ENCODE measurements around the gene ENC1. TPM values are rescaled to one million over a fixed set of nuclear protein-coding genes. Genes with fewer than 3 reads are reported as not detected.

The ENC1 gene
- total RNA-seq, 1 experiment from 2014 or later, result 51.5 TPM

DNA sequence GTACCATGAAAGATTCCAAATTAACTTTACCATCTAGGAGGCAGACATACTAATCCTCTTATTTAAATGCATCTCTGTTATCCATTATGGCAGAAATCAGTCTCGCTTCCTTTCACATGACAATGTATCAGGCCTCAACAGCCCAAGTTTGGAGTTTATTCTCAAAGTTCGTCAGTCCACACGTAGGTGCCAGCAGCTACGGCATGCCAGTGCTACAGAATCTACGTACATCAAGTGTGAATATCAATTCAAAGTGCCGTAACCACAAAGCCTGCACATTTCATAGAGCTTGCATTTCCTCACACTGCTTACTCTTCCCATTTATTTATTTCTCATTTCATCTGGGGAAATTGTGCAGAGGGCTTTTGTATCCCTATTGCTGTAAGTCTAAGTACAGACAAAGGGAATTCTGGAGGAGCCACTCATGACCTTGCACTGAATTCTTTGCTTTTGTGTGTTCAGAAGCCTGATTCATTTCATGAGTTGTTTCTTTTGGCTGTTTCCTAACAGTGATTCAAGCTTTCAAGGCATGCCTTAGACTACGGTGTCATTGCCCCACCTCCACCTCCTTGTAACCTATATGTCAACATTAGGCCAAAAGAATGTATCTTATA lies 10.0 kb downstream of the ENC1 start:
- no peaks in the 10 kb centered on the region for H3K27me3 ChIP-seq (ENCODE audit: control insufficient read depth, insufficient read depth, low read length)
- no peaks in the 10 kb centered on the region for H3K36me3 ChIP-seq (replicated peaks; ENCODE audit: control insufficient read depth, insufficient read depth, low read length)
- DNase-seq, result no peak
- H3K4me3 ChIP-seq (ENCODE audit: insufficient read depth, low read depth, low read length), result no peak overlapping the region

GRCh38 chr5:74629326-74629725 lies 11.2 kb downstream of the ENC1 start:
- Histone ChIP-seq H3K4me3 (ENCODE audit: insufficient read depth, low read depth, low read length) (no peak overlapping the region), H3K36me3 (replicated peaks; ENCODE audit: control insufficient read depth, insufficient read depth, low read length) (no peaks in the 10 kb centered on the region), H3K27me3 (ENCODE audit: control insufficient read depth, insufficient read depth, low read length) (no peaks in the 10 kb centered on the region)
- DNase-seq, result no peak

DNA sequence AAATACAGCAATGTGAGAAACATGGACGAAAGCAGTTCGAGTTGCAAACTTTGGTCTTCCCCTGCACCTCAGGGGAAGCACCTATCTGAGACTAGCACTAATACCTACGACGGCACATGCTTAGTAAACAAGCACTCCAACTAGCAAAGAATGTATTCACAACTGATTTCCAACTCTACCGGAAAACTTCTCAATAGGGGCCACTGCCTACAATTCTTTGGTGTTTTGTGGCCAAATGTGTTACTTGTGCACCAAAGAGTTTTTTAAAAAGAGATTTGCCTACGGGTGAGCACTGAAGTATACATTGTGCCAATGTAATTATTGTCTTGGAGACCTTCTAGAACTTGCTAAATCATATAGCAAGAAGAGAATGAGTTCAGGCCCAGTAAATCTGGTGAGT lies 12.2 kb downstream of the ENC1 start:
- Histone ChIP-seq H3K27me3 (ENCODE audit: control insufficient read depth, insufficient read depth, low read length) (no peaks in the 10 kb centered on the region), H3K4me3 (ENCODE audit: insufficient read depth, low read depth, low read length) (no peak overlapping the region), H3K36me3 (replicated peaks; ENCODE audit: control insufficient read depth, insufficient read depth, low read length) (no peaks in the 10 kb centered on the region)
- no peak for DNase-seq

DNA sequence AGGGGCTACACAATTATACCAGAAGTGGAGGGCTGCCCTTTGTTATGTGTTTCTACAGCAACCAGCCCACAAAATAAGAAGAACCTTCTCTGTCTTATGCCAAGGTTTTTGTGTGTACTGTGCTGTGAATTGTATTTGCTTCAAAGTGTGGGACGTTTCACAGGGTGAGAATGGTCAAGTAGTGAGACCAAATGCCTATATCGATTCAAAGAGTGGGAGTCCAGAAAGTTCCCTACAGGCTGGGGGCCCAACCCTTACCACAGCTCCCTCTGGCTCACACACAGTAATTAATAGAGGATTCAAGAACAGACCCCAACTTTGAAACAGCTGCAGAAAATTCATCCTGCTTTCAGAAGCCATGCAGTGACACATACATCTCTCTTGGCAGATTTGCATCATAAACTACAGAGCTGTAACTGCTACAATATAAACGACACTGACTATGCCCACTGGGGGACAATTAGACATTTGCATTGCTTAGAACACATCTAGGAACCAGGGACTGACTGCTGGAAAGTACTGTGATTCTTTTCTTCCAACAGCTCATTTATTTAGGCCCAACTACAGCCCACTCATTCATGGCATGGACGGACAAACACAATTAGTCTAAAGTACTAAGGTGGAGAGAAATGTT lies 12.8 kb downstream of the ENC1 start:
- DNase-seq, result no peak
- no peak overlapping the region for H3K4me3 ChIP-seq (ENCODE audit: insufficient read depth, low read depth, low read length)
- H3K27me3 ChIP-seq (ENCODE audit: control insufficient read depth, insufficient read depth, low read length), result no peaks in the 10 kb centered on the region
- no peaks in the 10 kb centered on the region for H3K36me3 ChIP-seq (replicated peaks; ENCODE audit: control insufficient read depth, insufficient read depth, low read length)

DNA sequence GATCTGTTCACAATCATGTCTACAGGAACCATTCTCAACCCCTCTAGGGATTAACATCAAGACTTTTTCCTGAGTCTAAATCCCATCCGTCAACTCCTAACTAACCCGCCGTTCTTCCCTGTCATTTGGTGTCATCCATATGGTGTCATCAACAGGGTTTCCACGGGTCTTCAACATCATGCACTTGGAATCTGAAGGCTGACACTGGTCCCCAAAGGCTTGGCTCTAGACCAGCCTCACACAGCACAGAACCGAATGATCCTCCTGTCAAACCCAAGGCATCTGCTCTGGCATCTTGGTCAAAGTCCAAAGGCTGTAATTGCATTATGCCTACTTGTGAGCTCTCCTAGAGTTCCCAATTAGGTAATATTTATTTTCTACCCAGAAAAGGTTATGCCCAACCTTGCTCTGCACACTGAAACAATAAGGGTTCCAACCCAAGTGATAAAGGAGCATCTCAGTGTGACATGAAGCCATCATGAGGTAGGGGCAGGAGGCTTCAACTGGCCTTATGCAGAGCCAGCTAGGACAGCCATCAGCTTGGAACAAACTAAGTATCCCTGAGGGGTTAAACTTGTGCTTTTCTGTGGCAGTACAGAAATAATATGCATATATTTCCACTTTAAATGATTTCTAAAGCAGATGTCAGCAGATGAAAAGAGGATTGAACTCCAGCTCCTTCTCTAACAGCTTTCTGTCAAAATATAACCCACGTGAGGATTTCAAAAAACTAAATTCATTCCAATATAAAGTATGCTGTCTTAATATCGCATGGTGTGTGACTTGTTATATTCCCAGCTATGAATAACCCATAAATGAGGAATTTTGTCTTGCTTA lies 13.9 kb downstream of the ENC1 start:
- H3K27me3 ChIP-seq (ENCODE audit: control insufficient read depth, insufficient read depth, low read length), result no peaks in the 10 kb centered on the region
- DNase-seq, result no peak
- no peaks in the 10 kb centered on the region for H3K36me3 ChIP-seq (replicated peaks; ENCODE audit: control insufficient read depth, insufficient read depth, low read length)

DNA sequence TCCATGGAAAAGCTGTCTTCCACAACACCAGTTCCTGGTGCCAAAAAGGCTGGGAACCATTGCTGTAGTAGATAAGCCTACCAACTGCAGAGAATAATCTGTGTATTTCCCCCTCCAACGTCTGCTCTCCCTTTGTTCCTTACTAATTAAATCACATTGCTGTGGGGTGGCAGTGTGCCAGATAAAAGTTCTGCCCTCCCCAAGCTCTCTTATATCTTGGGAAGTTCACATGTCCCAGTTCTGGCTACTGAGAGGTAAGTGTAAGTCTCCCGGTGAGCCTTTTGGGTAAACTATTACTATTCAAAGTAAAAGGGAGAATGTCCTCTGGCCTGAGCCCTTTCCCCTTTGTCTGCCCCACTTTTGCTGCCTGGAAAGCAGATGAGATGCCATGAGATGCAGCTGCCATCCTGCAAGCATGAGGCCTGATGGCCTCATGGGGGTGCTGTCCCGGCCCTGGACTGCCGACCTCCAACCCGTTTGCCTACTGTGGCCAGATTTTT lies 14.7 kb downstream of the ENC1 start:
- Histone ChIP-seq H3K36me3 (replicated peaks; ENCODE audit: control insufficient read depth, insufficient read depth, low read length) (no peaks in the 10 kb centered on the region), H3K4me3 (ENCODE audit: insufficient read depth, low read depth, low read length) (no peak overlapping the region), H3K27me3 (ENCODE audit: control insufficient read depth, insufficient read depth, low read length) (no peaks in the 10 kb centered on the region; the same call in 1 of the 2 replicates)
- peak; percentile 61 for DNase-seq

More for the DNA sequence above, 13.9 kb downstream of the ENC1 start:
- no peak overlapping the region for H3K4me3 ChIP-seq (ENCODE audit: insufficient read depth, low read depth, low read length)

DNA sequence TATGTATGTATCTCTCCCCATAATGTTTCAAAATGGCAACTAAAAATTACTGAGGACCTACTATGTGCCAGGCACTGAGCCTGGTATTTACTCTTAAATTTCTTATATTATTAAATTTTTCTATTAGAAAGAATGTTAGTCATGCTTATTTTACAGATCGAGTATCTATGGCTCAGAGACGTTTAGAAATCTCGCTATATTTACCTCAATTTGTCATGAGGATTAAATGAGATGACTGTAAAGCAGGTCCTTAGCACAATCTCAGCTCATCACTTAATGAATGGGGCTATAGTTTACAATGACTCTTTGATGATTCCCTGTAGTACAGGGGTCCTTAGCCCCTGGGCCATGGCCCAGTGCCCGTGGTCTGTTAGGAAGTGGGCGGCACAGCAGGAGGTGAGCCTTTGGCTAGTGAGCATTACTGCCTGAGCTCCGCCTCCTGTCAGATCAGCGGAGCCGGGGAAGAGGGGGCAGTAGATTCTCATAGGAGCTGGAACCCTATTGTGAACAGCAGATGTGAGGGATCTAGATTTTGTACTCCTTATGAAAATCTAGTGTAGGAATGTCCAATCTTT lies 15.5 kb downstream of the ENC1 start:
- Histone ChIP-seq H3K27me3 (ENCODE audit: control insufficient read depth, insufficient read depth, low read length) (no peaks in the 10 kb centered on the region; the same call in 1 of the 2 replicates), H3K36me3 (replicated peaks; ENCODE audit: control insufficient read depth, insufficient read depth, low read length) (no peaks in the 10 kb centered on the region), H3K4me3 (ENCODE audit: insufficient read depth, low read depth, low read length) (no peak overlapping the region)
- DNase-seq, result no peak

GRCh38 chr5:74624501-74624900 lies 16.0 kb downstream of the ENC1 start:
- H3K27me3 ChIP-seq (ENCODE audit: control insufficient read depth, insufficient read depth, low read length), result no peaks in the 10 kb centered on the region; the same call in 1 of the 2 replicates
- no peak for DNase-seq
- no peak overlapping the region for H3K4me3 ChIP-seq (ENCODE audit: insufficient read depth, low read depth, low read length)
- H3K36me3 ChIP-seq (replicated peaks; ENCODE audit: control insufficient read depth, insufficient read depth, low read length), result no peaks in the 10 kb centered on the region

GRCh38 chr5:74623748-74624408 lies 16.6 kb downstream of the ENC1 start:
- DNase-seq, result no peak
- no peaks in the 10 kb centered on the region; the same call in 1 of the 2 replicates for H3K27me3 ChIP-seq (ENCODE audit: control insufficient read depth, insufficient read depth, low read length)
- H3K4me3 ChIP-seq (ENCODE audit: insufficient read depth, low read depth, low read length), result no peak overlapping the region
- no peaks in the 10 kb centered on the region for H3K36me3 ChIP-seq (replicated peaks; ENCODE audit: control insufficient read depth, insufficient read depth, low read length)

DNA sequence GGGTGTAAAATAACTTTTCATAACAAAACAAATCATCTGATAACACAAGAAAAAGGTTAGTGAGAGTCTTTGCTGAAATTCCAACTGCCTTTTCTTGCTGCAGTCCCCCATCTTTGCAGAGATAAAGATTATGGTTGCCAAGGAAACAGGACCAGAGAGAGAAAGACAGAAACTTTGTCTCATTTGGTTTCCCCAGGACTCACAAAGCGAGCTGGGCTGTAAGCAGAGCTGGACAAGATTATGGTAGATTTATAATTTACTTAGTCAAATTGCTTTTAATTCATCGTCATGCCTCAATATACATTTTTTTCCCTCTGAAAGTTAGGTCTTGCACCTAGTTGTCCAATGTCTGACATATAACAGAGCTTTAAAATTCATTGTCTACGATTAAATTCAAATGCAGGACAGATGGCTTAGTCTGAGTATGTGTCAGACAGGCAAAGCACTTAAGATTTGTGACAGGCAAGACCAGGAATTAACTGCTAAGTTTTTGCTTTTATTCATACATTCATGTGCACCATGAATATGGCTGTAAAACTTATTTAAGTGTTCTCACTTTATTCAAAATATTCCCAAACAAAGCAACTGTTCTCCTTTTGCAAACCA lies 17.4 kb downstream of the ENC1 start:
- Histone ChIP-seq H3K4me3 (ENCODE audit: insufficient read depth, low read depth, low read length) (no peak overlapping the region), H3K36me3 (replicated peaks; ENCODE audit: control insufficient read depth, insufficient read depth, low read length) (no peaks in the 10 kb centered on the region), H3K27me3 (ENCODE audit: control insufficient read depth, insufficient read depth, low read length) (no peaks in the 10 kb centered on the region; the same call in 1 of the 2 replicates)
- no peak for DNase-seq

DNA sequence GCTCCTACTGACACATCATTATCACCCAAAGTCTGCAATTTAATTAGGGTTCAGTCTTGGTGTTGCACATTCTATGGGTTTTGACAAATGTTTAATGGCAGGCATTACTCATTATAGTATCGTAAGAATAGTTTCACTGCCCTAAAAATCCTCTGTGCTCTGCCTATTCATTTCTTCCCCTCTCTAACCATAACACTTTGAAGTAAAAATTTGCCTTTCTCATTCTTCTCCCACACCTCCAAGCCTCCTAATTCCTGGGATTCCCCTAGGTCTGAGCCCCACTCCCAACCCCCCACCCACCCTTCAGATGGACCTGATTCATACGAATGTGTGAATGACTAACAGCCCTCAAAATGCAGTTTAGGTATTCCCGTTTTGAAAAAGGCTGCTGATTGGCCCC lies 18.4 kb downstream of the ENC1 start:
- DNase-seq, result peak; percentile 48
- no peaks in the 10 kb centered on the region; the same call in 1 of the 2 replicates for H3K27me3 ChIP-seq (ENCODE audit: control insufficient read depth, insufficient read depth, low read length)
- H3K4me3 ChIP-seq (ENCODE audit: insufficient read depth, low read depth, low read length), result no peak overlapping the region
- H3K36me3 ChIP-seq (replicated peaks; ENCODE audit: control insufficient read depth, insufficient read depth, low read length), result no peaks in the 10 kb centered on the region

DNA sequence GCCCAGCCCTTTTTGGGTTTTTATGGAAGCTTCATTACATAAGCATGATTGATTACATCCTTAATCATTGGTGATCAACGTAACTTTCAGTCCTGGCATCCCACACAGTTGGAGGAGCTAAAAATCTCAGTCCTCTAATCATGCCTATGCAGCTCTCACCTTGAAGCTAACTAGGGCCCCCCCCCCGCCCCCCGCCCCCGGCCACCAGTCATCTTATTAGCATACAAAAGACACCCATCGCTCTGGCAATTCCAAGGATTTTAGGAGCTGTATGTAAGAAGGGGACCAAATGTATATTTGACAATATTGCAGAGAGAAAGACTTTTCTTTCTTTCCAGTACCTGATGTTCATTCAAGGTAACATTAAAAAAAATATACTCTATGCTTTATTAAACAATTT lies 19.0 kb downstream of the ENC1 start:
- DNase-seq, result peak; percentile 49
- Histone ChIP-seq H3K36me3 (replicated peaks; ENCODE audit: control insufficient read depth, insufficient read depth, low read length) (no peaks in the 10 kb centered on the region), H3K4me3 (ENCODE audit: insufficient read depth, low read depth, low read length) (no peak overlapping the region), H3K27me3 (ENCODE audit: control insufficient read depth, insufficient read depth, low read length) (no peaks in the 10 kb centered on the region; the same call in 1 of the 2 replicates)

DNA sequence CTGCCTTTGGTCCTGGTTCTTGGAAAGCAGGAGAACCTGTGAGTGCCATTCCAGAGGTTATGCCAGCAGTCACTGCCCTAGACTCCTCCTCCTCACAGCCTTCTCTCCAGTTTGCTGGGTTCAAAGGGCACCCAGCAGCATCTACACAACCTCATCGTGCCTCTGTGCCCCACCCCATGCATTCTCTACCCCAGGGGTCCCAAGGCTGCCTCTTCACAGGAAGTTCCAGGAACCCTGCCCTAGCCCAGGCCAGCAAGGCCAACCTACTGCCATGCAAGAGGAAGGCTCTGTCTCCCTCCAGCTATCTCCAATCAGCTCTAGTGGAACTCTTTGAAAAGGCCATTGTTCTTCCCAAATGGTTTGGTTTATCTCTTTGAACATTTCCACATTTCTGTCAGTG lies 21.2 kb downstream of the ENC1 start:
- no peak overlapping the region for H3K4me3 ChIP-seq (ENCODE audit: insufficient read depth, low read depth, low read length)
- H3K36me3 ChIP-seq (replicated peaks; ENCODE audit: control insufficient read depth, insufficient read depth, low read length), result no peaks in the 10 kb centered on the region
- H3K27me3 ChIP-seq (ENCODE audit: control insufficient read depth, insufficient read depth, low read length), result no peaks in the 10 kb centered on the region; the same call in 1 of the 2 replicates
- no peak for DNase-seq

GRCh38 chr5:74618106-74618505 lies 22.4 kb downstream of the ENC1 start:
- no peak for DNase-seq
- no peaks in the 10 kb centered on the region for H3K36me3 ChIP-seq (replicated peaks; ENCODE audit: control insufficient read depth, insufficient read depth, low read length)
- H3K27me3 ChIP-seq (ENCODE audit: control insufficient read depth, insufficient read depth, low read length), result no peaks in the 10 kb centered on the region; the same call in 1 of the 2 replicates
- H3K4me3 ChIP-seq (ENCODE audit: insufficient read depth, low read depth, low read length), result no peak overlapping the region

All from H7 (cell line).